GM12801 (cell line): ENCODE results near the gene VPS41.

Source experiments
- TF ChIP-seq, protein P1 (sequence below): IDR thresholded peaks from one replicate; pipeline ENCODE4 v1.5.1; 2011; ENCODE audit warnings: control low read depth; ENCODE audit not compliant: insufficient read length; ENCODE audit errors: extremely low read depth

VPS41 gene

DNA sequence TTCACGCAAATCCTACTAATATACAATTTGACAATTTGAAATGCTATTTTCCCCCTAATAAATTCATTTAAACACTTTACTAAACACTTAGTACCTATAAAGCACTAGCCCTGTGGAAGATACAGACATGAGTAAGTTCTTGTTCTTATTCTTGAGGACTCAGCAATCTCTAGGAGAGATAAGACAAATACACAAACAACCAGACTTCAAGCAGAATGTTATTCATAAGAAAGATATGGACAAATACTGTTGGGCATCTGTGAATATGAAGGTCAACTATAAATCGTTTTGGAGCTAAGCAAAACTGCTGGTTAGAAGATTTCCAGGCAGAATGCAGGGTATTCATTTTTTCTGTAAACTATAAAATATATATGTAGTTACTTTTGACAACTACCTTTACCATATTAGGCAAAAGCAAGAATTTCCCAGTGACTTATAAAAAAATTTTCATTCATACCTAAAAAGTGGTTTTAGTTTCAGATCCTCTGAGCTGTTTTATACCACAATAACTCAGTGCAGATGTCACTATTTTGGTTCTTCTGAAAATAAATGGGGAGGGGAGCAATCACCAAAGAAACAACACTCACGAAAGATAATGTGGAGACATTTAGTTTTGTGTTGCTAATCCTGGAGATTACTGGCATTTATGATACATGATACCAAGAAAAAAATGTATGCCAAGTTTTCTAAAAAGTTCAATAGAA lies 3.8 kb downstream of the VPS41 start:
- TF ChIP-seq, protein P1, sequence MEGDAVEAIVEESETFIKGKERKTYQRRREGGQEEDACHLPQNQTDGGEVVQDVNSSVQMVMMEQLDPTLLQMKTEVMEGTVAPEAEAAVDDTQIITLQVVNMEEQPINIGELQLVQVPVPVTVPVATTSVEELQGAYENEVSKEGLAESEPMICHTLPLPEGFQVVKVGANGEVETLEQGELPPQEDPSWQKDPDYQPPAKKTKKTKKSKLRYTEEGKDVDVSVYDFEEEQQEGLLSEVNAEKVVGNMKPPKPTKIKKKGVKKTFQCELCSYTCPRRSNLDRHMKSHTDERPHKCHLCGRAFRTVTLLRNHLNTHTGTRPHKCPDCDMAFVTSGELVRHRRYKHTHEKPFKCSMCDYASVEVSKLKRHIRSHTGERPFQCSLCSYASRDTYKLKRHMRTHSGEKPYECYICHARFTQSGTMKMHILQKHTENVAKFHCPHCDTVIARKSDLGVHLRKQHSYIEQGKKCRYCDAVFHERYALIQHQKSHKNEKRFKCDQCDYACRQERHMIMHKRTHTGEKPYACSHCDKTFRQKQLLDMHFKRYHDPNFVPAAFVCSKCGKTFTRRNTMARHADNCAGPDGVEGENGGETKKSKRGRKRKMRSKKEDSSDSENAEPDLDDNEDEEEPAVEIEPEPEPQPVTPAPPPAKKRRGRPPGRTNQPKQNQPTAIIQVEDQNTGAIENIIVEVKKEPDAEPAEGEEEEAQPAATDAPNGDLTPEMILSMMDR, result no peak

DNA sequence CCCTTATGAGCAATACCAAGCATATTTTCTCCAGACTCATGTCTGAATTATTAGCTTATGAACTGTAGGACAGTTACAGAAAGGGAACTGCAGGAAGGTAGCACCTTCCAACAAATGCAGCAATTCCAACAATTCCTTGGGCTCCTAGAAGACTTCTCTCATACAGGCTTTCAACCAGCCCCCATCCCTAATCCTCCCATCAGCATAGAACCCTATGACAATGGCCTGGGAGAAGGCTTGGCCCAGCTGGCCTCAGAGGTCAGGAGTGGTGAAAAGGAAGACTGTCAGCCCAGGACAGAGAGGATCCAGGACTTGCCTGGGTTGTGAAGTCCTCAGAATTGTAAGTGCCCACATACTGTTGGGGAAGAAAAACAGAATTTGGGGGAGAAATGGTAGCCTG lies 5.9 kb downstream of the VPS41 start:
- TF ChIP-seq, protein P1, result no peak

DNA sequence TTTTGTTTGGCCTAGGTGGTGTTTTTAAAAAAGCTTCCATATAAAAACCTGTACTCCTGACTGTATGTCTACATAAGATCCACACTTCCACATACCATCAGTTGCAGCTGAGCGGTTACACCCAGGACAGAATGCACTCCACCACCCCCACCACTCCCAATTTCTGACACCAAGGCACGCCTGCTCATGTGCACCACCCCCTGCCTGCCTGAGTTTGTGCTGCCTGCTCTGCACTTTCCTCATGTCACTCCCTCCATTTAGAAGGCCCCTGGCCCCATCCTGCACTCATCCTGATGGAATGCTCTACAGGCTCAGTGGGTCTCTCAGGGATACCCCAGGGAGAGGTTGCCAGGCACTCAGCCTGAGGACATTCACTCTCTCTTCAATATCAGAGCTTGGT lies 6.5 kb downstream of the VPS41 start:
- TF ChIP-seq, protein P1, result no peak

DNA sequence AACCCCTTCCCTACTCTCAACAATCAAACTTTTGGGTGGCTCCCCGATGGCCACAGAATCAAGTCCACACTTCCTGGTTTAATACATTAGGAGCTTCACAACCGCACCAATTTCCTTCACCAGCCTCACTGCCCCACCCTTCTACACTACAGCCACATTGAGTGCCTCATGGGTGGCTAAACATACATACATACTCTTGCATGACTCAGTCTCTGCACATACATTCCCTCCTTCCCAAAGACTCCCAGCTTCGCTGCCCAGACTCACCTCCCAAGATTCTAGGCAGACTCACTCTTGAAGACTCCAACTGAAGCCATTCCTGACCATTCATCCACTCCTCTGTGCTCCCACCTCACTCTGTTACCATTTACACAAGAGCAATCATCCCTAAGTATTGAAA lies 15.9 kb downstream of the VPS41 start:
- TF ChIP-seq, protein P1, result no peak

DNA sequence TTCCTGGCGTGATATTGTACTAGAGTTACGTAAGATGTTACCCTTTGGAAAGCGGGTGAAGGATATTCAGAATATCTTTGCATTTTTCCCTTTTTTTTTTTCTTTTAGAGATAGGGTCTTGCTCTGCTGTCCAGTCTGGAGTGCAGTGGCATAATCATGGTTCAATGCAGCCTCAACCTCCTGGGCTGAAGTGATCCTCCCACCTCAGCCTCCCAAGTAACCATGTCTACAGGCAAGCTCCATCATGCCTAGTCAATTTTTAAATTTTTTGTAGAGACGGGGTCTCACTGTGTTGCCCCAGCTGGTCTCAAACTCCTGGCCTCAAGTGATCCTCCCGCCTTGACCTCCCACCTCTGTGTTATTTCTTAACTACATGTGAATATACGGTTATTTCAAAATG lies 18.4 kb downstream of the VPS41 start:
- TF ChIP-seq, protein P1, result no peak

DNA sequence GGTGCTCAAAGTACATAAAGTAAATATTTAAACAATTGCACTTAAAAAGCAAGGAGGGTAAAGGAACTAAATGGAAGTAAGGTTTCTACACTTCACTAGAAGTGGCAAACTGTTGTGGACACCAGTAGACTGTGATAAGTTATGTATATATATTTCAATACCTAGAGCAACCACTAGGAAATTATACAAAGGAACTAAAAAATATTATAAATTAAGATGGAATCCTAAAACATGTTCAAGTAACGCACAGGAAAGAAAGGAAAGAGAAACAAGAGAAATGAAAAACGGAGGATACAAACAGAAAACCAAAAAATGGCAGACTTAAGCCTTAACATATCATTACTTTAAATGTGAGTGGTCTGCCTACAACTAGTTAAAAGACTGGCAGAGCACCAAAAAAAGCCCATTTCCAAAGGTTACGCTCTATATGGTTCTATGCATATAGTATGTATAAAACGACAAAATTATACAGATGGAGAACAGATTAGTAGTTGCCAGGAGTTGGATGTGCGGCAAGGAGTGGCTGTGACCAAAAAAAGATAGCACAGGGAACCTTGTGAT lies 19.0 kb downstream of the VPS41 start:
- TF ChIP-seq, protein P1, result no peak

DNA sequence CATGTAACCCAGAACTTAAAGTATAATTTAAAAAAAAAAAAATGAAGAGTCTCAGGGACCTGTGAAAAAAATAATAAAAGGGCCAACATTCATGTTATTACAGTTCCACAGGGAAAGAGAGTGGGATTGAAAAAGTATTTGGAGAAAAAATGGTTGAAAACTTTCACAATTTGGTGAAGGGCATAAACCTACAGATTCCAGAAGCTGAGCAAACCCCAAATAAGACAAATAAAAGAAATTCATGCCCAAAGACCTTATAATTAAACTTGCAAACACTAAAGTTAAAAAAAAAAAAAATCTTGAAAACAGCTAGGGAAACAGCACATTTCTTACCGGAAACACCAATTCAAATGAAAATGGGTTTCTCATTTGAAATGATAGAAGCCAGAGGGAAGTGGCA lies 19.9 kb downstream of the VPS41 start:
- TF ChIP-seq, protein P1, result no peak
